SH-SY5Y (cell line): Measurements from ENCODE around the gene CEP63.

Source experiments
- GATA2 ChIP-seq: IDR thresholded peaks from 2 replicates; pipeline ENCODE4 v1.6.1; 2011; ENCODE audit warnings: mild to moderate bottlenecking, low read depth, low read length
- GATA3 ChIP-seq: IDR thresholded peaks from 2 replicates; pipeline ENCODE4 v1.6.1; 2011; ENCODE audit warnings: low read depth, mild to moderate bottlenecking, low read length, moderate library complexity

- TF ChIP-seq GATA2: no peak
- no peak for TF ChIP-seq GATA3
Measured at GRCh38 chr3:134458406-134458945, 27.4 kb upstream of the CEP63 start.
